Stimulated activated CD8-positive, alpha-beta memory T cell treated with anti-CD3 and anti-CD28 coated beads, Interleukin-12 subunit alpha, Interleukin-12 subunit beta, amount 100 ng/mL, for 4 hours (primary cell): ENCODE measurements around the gene CCDC40.
"Not testable (repeated sequence)": the region's sequence is repeated elsewhere in the genome, so short reads cannot be mapped to it uniquely, and the experiment has no call there.

Experiments used
- DNase-seq: peaks from one replicate; pipeline ENCODE4 v3.0.0-alpha.2; 2020; ENCODE audit warnings: low read depth

Gene CCDC40

GRCh38 chr17:80035937-80036714 is at the start of gene CCDC40:
CCDC40 (plus strand) TSS chr17:80036642; CDS start chr17:80036663, 21 bp downstream.
- DNase-seq = peak; percentile 64

GRCh38 chr17:79987187-79987934 is 49.1 kb upstream of the CCDC40 start:
- DNase-seq = no peak

GRCh38 chr17:79987935-79988184 is 48.6 kb upstream of the CCDC40 start:
- no peak for DNase-seq

DNA sequence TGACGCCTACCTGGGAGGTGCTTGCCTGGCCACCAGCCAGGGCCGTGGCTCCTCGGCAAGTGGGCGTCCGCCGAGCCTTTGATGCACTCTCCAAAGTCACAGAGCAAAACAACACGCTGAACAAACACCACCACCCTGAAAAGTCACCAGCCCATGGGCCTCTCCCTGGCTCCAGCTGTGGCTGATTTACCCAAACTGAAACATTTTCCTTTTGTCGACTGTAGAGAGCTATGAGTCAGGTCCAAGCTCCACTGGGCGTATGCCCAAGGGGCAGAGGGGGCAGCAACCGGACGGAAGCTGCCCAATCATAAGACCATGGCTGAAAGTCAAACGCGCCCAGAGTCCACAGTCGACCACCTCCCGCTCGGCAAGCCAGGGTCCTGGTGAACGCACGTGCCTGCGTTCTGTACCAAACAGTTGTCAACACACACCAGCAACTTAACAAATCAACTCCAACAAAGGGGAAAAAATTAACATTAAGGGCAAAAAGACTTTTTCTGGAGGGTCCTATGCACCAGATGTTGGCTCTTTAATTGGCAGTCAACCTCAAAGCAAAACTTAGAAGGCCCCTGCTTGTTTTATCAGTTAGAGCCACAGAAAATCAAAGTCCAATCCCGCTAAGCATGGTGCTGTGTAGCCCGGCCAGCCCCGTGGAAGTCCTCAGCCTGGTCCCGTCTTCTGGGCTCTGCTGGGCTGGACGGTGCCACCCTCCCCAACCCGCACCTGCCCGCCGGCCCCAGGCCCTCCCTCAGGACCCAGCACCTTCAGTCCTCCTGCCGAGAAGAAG is 48.1 kb upstream of the CCDC40 start:
- no peak for DNase-seq

- DNase-seq = no peak
Measured at GRCh38 chr17:79989106-79989835, 47.2 kb upstream of the CCDC40 start.

DNA sequence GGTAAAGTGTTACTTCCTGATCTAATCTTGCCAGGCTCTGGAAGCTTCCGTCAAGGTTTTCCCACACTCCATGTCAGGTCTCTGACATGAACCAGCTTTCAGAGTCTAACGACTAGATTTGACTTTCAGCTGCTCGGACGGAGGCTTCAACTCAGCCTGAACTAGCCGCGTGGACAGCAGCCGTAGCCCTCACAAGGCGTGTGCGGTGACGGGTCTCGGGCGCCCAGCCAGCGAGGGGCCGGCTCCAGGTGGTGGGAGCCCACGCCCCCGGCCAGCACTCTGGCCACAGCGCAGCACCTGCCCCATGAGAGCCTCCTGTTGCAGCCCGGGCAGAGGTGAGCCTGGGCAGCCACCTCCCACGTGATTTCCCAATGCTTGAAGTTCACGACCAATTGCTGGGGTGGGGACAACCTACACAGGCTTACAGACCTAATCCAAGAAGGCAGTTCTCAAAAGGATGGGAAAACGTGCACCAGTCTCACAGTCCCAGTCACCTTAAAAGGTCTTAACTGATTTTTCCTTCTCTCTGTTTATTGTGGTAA is 46.3 kb upstream of the CCDC40 start:
- DNase-seq = no peak

DNA sequence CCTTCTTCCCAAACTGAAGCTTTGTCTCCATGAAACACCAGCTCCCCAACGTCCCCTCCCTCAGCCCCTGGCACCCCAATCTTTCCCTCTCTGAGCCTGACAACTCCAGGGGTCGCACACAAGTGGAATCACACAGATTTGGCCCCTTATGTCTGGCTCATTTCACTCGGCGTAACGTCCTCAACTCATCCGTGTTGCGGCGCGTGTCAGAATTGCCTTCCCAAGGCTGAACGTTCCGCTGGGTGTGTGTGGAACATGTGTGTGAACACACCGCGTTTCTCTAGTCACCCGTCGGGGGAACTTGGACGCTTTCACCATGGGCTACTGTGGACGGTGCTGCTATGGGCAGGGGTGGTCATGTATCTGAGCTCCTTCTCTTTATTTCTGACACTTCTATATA is 45.7 kb upstream of the CCDC40 start:
- no peak for DNase-seq

- peak; percentile 62 for DNase-seq
Measured at GRCh38 chr17:79991140-79991923, 45.1 kb upstream of the CCDC40 start.

GRCh38 chr17:79991924-79992648 is 44.4 kb upstream of the CCDC40 start:
- DNase-seq = no peak

DNA sequence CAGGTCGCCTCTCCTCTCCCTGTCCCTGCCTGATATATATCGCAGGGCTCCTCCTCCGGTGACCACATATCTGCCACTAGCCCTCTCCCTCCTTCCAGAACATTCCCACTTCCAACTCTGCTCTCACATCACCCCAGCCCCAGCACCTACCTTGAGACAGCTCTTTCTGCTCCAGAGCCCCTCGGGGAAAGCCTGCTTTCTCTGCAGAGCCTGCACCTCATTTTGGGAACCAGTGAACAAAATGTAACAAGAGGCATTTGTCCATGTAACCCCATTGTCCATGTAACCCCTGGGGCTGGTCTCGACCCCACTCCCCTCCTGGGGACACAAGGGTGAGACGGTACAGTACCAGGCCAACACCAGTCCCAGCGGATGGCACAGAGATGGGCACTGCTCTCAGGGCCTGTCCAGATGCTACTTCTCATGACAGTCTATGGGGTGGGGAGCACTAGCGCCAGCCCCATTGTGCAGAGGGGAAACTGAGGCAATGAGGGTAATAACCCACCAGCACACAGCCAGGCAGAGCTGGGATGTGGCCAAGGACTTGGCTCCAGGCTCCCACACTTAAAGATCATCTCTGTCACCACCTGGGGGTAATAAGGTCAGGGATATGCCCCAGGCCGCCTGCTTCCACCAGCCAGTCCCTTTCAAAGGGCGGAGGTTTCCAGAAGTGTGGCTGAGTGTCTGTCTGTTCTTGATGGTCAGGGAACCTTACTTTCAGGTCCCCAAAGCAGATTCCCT is 43.6 kb upstream of the CCDC40 start:
- no peak for DNase-seq

GRCh38 chr17:79993390-79994227 is 42.8 kb upstream of the CCDC40 start:
- DNase-seq = peak; percentile 23

DNA sequence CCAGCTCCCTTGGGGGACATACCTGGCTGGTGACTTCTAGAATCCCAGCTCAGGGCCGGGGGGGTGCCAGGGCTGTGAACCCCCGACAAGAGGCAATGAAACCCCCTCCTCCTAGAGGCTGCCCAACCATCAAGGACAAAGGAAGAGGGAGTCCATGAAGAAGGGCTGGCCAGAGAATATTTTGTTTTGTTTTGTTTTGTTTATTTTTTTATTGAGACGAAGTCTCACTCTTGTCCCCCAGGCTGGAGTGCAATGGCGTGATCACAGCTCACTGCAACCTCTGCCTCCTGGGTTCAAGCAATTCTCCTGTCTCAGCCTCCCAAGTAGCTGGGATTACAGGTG is 42.2 kb upstream of the CCDC40 start:
- not testable (repeated sequence) for DNase-seq

DNA sequence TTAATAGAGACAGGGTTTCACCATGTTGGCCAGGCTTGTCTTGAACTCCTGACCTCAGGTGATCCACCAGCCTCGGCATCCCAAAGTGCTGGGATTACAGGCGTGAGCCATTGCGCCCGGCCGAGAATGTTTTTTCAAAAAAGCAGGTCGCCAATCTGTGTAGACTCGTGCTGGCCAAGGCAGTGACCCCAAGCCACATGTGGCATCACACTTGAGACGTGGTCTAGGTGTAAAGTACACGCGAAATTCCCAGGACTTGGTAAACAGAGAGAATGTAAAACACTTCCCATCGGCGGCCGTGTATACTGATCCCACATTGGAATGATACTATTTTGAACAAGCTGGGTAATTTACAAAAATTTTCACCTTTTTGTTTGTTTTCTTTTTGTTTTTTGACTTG is 41.8 kb upstream of the CCDC40 start:
- no peak for DNase-seq

GRCh38 chr17:79995696-79996095 is 40.7 kb upstream of the CCDC40 start:
- DNase-seq = no peak

- DNase-seq = no peak
Measured at GRCh38 chr17:79996291-79996690, 40.2 kb upstream of the CCDC40 start.

DNA sequence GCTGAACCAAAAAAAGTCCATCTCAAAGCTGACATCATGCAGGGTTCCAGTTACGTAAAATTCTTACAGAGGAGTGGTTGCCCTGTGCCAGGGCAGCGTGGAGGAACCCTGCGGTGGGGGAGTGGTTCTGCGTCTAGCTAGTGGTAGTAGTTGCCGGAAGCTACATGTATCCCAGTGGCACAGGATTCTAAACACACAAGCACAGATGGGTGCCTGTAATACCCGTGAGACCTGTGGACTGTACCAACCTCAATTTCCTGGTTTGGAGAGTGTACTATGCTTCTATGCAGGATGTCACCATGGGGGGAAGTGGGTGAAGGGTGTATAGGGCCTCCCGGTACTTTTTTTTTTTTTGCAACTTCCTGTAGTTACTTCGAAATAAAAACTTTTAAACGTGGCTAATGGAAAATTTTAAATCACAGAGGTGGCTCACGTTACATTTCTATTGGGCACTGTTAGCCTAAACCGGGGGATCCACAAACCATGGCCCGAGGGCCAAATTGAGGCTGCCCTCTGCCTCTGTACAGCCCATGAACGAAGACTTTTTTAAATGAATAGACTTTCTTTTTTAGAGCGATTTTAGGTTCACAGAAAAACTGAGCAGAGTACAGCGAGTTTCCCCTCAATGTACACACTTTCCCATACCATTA is 39.3 kb upstream of the CCDC40 start:
- DNase-seq = peak; percentile 37

DNA sequence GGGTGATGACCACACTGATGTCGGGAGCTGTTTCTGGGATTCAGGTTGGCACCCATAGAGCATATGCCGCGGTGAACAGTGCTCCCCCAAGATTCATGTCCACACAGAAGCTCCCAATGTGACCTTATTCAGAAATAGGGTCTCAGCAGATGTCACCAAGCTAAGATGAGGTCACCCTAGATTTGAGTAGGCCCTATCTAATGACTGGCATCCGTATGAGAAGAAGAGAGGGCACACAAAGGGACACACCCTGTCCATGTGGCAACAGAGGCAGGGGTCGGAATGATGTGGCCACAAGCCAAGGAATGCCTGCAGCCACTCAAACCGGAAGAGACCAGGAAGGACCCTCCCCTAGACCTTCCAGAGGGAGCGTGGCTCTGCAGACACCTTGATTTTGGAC is 36.3 kb upstream of the CCDC40 start:
- no peak for DNase-seq

- no peak for DNase-seq
Measured at GRCh38 chr17:80000981-80001775, 35.3 kb upstream of the CCDC40 start.
